HG02884 (cell line): ENCODE data around the gene PWP1.

ENCODE experiments used
- ATAC-seq: cut with Tn5 transposase; IDR thresholded peaks from one replicate; pipeline ENCODE4 v1.9.1; 2021; ENCODE audit warnings: mild to moderate bottlenecking, moderate library complexity; ENCODE audit not compliant: unreplicated experiment

Gene PWP1

GRCh38 chr12:107685360-107686248 is at the start of gene PWP1:
Gene PWP1, plus strand, starts transcription at chr12:107685799. Its CDS starts 101 bp downstream, at chr12:107685900.
- ATAC-seq = peak; percentile 88

GRCh38 chr12:107641154-107641553 is 44.4 kb upstream of the PWP1 start:
- ATAC-seq = no peak

- no peak for ATAC-seq
Measured at GRCh38 chr12:107642240-107642639, 43.4 kb upstream of the PWP1 start.

GRCh38 chr12:107645630-107646333 is 39.8 kb upstream of the PWP1 start:
- no peak for ATAC-seq

- ATAC-seq = no peak
Measured at GRCh38 chr12:107646436-107646835, 39.2 kb upstream of the PWP1 start.

- ATAC-seq = no peak
Measured at GRCh38 chr12:107649661-107650061, 35.9 kb upstream of the PWP1 start.

- no peak for ATAC-seq
Measured at GRCh38 chr12:107650977-107651376, 34.6 kb upstream of the PWP1 start.

GRCh38 chr12:107651571-107652449 is 33.8 kb upstream of the PWP1 start:
- ATAC-seq = no peak

GRCh38 chr12:107653519-107653918 is 32.1 kb upstream of the PWP1 start:
- no peak for ATAC-seq

GRCh38 chr12:107654873-107655272 is 30.7 kb upstream of the PWP1 start:
- ATAC-seq = no peak

GRCh38 chr12:107655281-107656065 is 30.1 kb upstream of the PWP1 start:
- ATAC-seq = no peak

GRCh38 chr12:107656302-107656701 is 29.3 kb upstream of the PWP1 start:
- ATAC-seq = no peak

GRCh38 chr12:107657133-107657532 is 28.5 kb upstream of the PWP1 start:
- no peak for ATAC-seq

- no peak for ATAC-seq
Measured at GRCh38 chr12:107657621-107658020, 28.0 kb upstream of the PWP1 start.

- ATAC-seq = no peak
Measured at GRCh38 chr12:107660235-107660634, 25.4 kb upstream of the PWP1 start.

- no peak for ATAC-seq
Measured at GRCh38 chr12:107660861-107661415, 24.7 kb upstream of the PWP1 start.

GRCh38 chr12:107661830-107662229 is 23.8 kb upstream of the PWP1 start:
- ATAC-seq = no peak

- no peak for ATAC-seq
Measured at GRCh38 chr12:107662484-107662883, 23.1 kb upstream of the PWP1 start.

GRCh38 chr12:107663277-107663676 is 22.3 kb upstream of the PWP1 start:
- no peak for ATAC-seq

- ATAC-seq = no peak
Measured at GRCh38 chr12:107666009-107666408, 19.6 kb upstream of the PWP1 start.
